ENCODE data around the gene EPN2.

The EPN2 gene

GRCh38 chr17:19336938-19337711, 100.0 kb downstream of the EPN2 start:
- POLR2A ChIA-PET (ENCODE audit: low non-redundant PET): no interaction called here
- CTCF ChIA-PET: interaction anchor here (1.1 kb wide), 1 partner anchor 19 kb away, joined by 5 read pairs; no protein-coding TSS in a partner anchor
- no peak for DNase-seq (ENCODE audit: low spot score)
- TF ChIP-seq CTCF (conservative IDR thresholded peaks at IDR 0.05; ENCODE audit: low read depth): no peak
- H3K27ac ChIP-seq: peak overlapping the region; percentile 25

- POLR2A ChIA-PET (ENCODE audit: low non-redundant PET): no interaction called here
- TF ChIP-seq CTCF (conservative IDR thresholded peaks at IDR 0.05; ENCODE audit: low read depth): no peak
- CTCF ChIA-PET: interaction anchor here (1.1 kb wide), 1 partner anchor 18 kb away, joined by 5 read pairs; no protein-coding TSS in a partner anchor
- DNase-seq (ENCODE audit: low spot score): no peak
- H3K27ac ChIP-seq: peak overlapping the region; percentile 25; the same call in 1 of the 2 replicates
Measured at GRCh38 chr17:19337712-19338023, 100.5 kb downstream of the EPN2 start.

GRCh38 chr17:19338031-19338990, 101.1 kb downstream of the EPN2 start:
- no peak for DNase-seq (ENCODE audit: low spot score)
- H3K27ac ChIP-seq: peak overlapping the region; percentile 25
- CTCF ChIA-PET: interaction anchor here (1.1 to 1.5 kb wide), 2 partner anchors 18 to 20 kb away, joined by 4 to 5 read pairs; no protein-coding TSS in a partner anchor
- TF ChIP-seq CTCF (conservative IDR thresholded peaks at IDR 0.05; ENCODE audit: low read depth): 0 out of 2 replicates have a peak, but pooled peaks have one; percentile 9
- POLR2A ChIA-PET (ENCODE audit: low non-redundant PET): no interaction called here

GRCh38 chr17:19339341-19339815, 102.2 kb downstream of the EPN2 start:
- ChIA-PET POLR2A (ENCODE audit: low non-redundant PET) (no interaction called here), CTCF (interaction anchor here (0.6 to 1.5 kb wide), 3 partner anchors 14 to 427 kb away, joined by 3 to 5 read pairs (median 4); no protein-coding TSS in a partner anchor)
- DNase-seq (ENCODE audit: low spot score): no peak
- no peak overlapping the region for H3K27ac ChIP-seq
- TF ChIP-seq CTCF (conservative IDR thresholded peaks at IDR 0.05; ENCODE audit: low read depth): no peak

GRCh38 chr17:19341211-19341631, 104.1 kb downstream of the EPN2 start:
- no peak for TF ChIP-seq CTCF (conservative IDR thresholded peaks at IDR 0.05; ENCODE audit: low read depth)
- H3K27ac ChIP-seq: peak overlapping the region; percentile 7
- DNase-seq (ENCODE audit: low spot score): no peak
- ChIA-PET CTCF (interaction anchor here (1.1 kb wide), 1 partner anchor 22 kb away, joined by 3 read pairs; no protein-coding TSS in a partner anchor), POLR2A (ENCODE audit: low non-redundant PET) (no interaction called here)

All from RWPE1 (cell line).